ENCODE measurements around the gene TMEFF1.
A peak's percentile ranks its signal among the peaks of the same experiment; 100 is the strongest.

The TMEFF1 gene

DNA sequence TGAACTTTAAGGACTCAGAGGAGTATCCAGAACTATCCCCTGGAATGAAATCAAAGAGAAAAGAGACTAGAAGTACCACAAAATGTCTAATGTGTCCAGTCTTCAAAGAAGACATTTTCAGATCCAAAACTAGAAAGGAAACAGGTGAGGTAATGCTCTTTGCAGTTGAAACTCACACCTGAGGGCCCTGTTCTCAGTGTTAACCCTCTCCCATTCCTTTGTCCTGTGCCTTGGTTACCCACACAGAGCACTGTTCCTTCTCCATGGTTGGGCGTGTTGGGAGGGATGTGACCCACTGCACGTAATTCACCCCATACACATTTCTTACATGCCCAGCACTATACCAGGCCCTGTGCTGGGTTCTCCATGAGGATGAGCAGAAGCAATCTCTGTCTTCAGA lies 24.7 kb upstream of the TMEFF1 start:
- no peak for DNase-seq

DNA sequence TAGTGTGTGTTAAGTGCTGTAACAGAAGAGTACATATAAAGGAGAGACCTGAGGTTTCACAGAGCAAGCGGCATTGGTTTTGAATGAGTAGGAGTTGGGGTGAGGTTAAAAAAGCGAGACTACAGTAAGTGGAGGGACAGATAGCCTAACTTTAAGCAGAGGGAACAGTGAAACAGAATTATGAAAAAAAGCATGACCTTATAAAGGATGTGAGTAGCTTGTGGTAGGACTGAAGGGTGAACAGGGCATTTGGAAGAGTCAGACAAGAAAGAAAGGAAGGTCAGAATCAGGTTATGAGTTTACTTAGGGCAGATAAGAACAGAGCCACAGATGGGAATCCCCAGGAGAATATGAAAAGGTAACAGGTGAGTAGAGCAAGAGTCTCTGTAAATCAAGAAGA lies 23.5 kb upstream of the TMEFF1 start:
- DNase-seq: no peak

DNA sequence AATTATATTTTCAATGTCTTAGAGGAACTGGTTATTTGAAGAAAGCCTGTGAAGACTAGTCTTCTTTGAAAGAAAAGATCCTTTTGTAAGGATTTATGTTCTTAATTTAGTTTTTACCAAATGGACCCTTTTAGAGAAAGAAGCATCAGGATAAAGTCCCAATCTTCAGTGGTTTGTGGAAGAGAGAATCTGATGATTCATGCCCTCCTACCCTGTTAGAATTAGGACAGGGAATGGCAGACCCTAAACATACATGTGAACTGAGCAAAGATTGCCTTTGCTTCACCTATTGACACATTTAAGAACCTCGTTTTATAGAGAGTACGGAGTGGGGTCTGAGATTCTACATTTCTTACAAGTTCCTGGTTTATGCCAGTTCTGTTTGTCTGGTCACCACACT lies 20.1 kb upstream of the TMEFF1 start:
- DNase-seq: no peak

- no peak for DNase-seq
Measured at GRCh38 chr9:100455470-100455869, 17.5 kb upstream of the TMEFF1 start.

GRCh38 chr9:100457517-100457916 lies 15.4 kb upstream of the TMEFF1 start:
- DNase-seq: no peak

GRCh38 chr9:100459963-100460362 lies 13.0 kb upstream of the TMEFF1 start:
- no peak for DNase-seq

DNA sequence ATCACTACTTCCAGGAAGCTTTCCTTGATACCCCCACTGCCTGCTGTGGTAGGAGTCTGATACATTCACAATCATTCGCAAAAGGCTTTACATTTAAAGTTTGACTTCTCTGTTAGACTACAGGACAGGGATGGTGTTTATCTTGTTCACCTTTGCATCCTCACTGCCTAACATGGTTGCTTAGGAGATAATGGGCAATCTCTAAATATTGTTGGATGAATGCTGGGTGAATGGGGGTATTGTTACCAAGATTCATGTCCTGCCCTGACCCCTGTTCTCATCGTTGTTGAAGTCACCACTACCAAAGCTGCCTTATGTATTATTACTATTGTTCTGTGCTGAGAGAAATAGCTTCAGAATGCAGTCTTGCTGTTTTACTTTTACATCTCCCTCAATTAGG lies 7.7 kb upstream of the TMEFF1 start:
- no peak for DNase-seq

- no peak for DNase-seq
Measured at GRCh38 chr9:100465761-100466160, 7.2 kb upstream of the TMEFF1 start.

DNA sequence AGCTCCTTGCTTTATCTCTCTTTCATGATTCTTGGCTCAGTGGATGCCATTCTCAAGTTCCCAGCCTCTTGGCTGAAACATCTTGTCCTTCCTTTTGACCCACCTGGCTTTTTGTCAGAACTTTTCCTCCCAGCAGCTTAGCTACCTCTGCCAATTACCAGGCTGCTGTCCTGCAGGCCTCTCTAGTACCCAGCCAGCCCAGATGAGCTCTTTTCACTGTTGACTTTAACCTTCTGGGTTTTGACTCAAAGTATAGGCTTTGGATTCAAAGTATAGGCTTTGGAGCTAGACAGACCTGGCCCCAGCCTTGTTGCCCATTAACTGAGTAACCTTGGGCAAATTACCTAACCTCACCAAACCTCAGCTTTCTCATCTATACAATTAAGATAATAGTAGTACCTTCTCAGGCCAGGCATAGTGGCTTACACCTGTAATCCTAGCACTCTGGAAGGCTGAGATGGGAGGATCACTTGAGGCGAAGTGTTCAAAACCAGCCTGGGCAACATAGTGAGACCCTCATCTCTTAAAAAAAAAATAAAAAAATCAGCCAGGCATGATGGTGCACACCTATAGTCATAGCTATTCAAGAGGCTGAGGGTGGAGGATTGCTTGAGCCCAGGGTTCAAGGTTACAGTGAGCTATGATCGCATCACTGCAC lies 6.6 kb upstream of the TMEFF1 start:
- DNase-seq: no peak

DNA sequence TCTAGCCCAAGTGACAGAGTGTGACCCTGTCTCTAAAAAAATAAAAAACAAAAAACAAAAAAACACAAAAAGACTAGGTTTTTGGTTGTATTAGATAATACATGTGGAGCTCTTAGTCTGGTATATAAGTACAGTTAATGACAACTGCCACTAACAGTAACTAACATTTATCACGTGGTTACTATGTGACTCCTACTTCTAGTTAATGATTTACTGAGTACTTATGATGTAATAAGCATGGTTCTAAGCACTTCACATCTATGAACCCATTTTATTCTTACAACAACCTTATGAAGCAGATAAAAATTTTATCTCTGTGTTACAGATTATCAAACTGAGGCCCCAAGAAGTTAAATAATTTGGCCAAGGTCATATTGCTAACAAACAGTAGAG lies 6.1 kb upstream of the TMEFF1 start:
- DNase-seq: no peak

GRCh38 chr9:100468041-100468440 lies 4.9 kb upstream of the TMEFF1 start:
- DNase-seq: no peak

GRCh38 chr9:100472268-100472667 lies 681 bp upstream of the TMEFF1 start:
- no peak for DNase-seq

- DNase-seq: peak; percentile 2
Measured at GRCh38 chr9:100473276-100474081, 530 bp downstream of the TMEFF1 start.

GRCh38 chr9:100474082-100474923 lies 1.4 kb downstream of the TMEFF1 start:
- DNase-seq: no peak

- DNase-seq: no peak
Measured at GRCh38 chr9:100474924-100475276, 2.0 kb downstream of the TMEFF1 start.

DNA sequence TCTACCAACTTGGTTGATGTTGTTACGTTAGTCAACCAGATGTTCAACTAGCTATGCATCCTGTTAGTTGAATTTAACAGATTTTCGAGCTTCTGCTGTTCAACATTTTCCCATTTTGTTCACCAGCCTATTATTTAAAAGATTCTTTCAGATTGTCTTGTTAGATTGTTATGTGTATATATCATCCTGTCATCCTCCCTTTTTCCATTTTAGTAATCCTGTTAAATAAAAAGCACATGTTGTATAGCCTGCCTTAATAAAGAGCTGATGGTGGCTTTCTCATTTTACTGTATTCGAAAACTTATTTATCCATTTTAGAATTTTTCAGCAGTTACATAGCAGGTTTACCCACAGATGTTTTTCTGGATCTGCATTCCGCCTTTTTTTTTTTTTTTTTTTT lies 4.3 kb downstream of the TMEFF1 start:
- DNase-seq: no peak

DNA sequence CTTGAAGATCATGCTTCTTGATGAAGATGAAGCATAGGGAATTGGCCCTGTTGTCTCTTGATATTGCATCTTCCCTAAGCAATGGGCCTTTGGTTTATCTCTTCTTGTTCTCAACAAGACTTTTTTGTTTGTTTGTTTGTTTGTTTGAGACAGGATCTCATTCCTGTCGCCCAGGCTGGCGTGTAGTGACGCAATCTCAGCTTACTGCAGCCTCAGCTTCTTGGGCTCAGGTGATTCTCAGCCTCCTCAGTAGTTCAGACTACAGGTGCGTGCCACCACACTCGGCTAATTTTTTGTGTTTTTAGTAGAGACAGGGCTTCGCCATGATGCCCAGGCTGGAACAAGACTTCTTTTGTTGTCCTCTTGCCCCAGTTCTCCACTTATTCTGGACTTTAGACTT lies 5.2 kb downstream of the TMEFF1 start:
- DNase-seq: no peak

DNA sequence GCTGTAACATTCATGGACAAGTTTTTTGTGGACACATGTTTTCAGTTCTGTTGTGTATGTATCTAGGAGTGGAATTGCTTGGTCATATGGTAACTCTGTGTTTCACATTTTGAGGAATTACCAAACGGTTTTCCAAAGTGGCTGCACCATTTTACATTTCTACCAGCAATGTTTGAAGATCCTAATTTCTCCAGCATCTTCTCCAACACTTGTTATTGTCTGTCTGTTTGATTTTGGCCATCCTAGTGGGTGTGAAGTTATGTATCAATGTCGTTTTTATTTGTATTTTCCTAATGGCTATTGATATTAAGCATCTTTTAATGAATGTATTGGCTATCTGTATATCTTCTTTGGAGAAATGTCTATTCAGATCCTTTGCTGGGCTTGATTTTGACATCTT lies 6.9 kb downstream of the TMEFF1 start:
- DNase-seq: no peak

- no peak for DNase-seq
Measured at GRCh38 chr9:100485196-100485595, 12.2 kb downstream of the TMEFF1 start.

- DNase-seq: no peak
Measured at GRCh38 chr9:100486479-100487176, 13.7 kb downstream of the TMEFF1 start.

- no peak for DNase-seq
Measured at GRCh38 chr9:100488177-100488576, 15.2 kb downstream of the TMEFF1 start.

DNA sequence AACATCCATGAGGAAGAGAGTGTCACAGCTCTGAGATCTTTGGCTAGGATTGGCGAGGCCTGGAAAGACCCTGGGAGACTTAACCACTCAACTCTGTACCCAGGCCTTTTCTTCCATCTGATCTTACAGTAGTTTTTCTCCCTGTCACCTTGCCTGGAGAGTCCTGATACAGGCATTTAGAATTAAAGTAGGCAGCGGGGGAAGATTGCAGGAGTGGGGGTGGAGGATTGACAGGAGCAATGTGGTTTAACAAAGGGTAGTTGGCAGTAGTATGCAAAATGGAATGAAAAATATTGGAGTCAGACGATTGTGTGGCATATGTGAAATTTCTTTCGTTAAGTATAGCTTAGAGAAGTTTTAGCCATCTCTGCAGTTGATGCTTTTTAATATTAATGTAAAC lies 16.9 kb downstream of the TMEFF1 start:
- no peak for DNase-seq

DNA sequence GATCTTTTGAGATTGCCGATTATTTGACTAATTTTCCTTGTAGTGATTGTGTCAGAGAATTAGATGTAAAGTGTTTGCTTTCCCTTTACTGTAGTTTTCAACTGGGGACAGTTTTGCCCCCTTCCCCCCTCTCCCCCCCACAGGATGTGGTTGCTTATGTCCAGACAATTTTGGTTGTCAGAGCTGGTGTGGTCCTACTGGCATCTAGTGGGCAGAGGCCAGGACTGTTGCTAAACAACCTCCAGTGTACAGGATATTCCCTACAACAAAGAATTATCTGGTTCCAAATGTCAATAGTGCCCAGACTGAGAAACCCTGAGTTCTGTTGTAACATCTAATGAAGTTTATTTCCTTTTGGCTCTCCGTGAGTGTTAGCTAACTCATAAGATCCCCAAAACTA lies 20.0 kb downstream of the TMEFF1 start:
- no peak for DNase-seq

All from CD4-positive, alpha-beta T cell treated with Interleukin-10 for 1 hour (primary cell).